ENCODE data around the gene LAPTM5.
"Not testable (repeated sequence)": the region's sequence is repeated elsewhere in the genome, so short reads cannot be mapped to it uniquely, and the experiment has no call there.

LAPTM5 gene

DNA sequence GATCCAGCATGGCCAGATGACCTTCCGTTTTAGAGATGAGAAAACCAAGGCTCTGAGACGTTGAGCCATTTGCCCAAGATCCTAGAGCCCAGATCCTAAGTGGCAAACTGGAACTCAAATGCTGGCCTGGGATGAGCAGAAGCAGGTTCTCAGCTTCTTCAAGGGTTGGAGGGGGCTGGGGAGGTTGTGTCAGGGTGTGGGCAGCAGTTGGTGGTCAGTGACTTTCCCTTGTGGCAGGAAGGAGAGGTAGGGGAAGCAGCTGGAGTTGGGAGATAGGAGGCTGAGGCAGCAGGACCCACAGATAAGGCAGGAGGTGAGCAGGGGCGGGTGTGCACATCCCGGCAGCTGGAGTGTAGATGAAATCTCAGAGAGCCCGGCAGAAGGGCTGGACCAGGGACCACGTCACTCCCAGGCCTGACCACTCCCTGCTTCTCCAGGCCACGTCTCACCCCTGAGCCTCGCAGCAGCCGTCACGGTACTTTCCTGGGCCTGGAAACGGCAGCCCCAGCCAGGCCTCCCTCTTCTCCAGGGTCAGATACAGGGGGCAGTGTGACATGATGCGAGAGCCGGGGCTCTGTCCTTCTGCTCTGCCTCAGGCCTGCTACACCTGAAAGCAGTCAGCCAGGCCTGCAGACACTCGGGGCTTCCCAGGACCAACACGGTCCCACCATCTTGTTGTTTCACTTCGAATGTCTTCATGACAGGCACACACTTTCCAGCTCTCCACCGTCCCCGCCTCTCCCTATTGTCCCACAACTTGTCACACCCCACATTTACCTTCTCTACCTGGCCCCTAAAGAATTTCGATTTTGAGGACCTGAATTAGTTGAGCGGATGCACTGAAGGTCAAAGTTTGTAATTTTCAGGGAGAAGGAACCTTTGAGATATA lies 11.5 kb upstream of the LAPTM5 start:
- DNase-seq, result no peak

DNA sequence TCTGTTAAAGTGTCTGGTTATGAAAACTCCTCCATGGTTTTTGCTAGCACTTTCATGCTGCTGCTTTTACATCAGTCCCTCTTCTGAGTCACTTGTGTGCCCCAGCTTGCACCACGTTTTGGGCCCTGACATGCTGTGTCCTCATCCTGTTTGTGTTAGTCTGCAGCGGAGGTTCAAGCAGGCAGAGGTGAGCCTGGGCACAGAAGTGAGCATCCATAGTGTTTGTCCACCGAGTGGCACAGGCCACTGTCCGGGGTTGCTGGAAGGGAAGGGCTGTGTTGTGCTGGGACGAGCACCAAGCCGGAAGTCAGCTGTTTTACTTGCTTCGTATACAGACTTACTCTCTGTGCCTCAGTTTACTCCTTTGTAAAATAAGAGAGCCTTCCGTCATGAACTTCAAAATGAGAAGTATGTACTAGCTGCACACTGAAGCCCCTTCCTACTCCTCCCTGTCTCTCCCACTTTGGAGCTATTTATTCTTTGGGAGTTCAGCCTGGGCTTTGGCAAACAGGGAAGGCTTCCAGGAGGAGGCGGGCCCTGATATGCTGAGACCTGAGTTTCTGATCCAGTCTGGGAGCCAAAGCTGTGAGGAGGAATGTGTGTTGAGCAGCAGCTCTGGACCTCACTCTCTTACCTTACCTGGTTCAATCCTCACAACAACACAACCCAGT lies 10.7 kb upstream of the LAPTM5 start:
- DNase-seq, result no peak

DNA sequence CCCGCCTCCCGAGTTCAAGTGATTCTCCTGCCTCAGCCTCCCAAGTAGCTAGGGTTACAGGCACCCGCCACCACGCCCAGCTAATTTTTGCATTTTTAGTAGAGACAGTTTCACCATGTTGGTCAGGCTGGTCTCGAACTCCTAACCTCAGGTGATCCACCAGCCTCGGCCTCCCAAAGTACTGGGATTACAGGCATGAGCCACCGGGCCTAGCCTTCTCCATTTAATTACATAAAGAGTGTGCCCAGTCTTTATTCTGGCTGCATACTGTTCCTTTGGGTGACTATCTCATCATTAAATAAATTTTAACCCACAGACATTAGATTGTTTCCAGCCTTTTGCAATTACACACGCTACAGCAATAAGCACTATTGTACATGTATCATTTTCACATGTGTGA lies 9.4 kb upstream of the LAPTM5 start:
- not testable (repeated sequence) for DNase-seq

GRCh38 chr1:30765556-30766434 lies 8.2 kb upstream of the LAPTM5 start:
- no peak for DNase-seq

GRCh38 chr1:30764939-30765555 lies 7.5 kb upstream of the LAPTM5 start:
- DNase-seq, result no peak

DNA sequence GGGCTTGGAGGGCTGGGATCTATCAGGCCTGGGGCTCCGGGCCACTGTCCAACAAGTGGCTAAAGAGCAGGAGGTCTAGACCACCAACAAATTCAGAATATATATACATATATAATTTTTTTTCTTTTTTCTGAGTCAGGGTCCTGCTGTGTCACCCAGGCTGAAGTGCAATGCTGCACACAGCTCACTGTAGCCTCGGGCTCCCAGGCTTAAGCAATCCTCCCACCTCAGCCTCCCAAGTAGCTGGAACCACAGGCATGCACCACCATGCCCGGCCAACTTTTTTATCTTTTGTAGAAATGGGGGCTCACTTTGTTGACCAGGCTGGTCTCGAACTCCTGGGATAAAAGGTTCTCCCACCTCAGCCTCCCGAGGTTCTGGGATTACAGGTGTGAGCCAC lies 6.8 kb upstream of the LAPTM5 start:
- DNase-seq, result no peak

DNA sequence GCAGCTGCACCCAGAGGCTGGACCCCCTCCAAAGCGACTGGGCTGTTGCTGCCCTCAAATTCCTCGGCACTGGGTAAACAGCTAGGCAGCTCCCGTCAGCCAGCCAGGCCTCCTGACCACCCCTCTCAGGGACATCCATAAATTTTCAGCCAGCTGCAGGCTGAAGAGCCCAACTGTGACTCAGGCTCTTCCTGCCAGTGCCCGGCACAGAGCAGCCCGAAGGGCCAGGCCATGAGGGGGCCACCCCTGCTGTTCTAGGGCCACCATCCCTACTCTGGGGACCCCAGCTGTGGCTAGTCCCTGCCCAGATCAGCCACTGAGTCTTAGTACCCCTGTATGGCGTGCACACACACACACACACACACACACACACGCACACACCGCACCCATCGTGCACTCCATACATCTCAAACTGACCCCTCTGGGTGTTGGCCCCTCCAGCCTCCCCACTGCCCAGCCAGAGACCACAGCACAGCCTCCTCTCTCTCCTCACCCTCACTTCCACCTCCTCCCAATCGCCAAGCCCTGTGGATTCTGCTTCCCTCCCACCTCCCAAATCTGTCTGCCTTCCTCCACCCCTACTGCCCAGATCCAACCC lies 6.2 kb upstream of the LAPTM5 start:
- DNase-seq, result no peak

DNA sequence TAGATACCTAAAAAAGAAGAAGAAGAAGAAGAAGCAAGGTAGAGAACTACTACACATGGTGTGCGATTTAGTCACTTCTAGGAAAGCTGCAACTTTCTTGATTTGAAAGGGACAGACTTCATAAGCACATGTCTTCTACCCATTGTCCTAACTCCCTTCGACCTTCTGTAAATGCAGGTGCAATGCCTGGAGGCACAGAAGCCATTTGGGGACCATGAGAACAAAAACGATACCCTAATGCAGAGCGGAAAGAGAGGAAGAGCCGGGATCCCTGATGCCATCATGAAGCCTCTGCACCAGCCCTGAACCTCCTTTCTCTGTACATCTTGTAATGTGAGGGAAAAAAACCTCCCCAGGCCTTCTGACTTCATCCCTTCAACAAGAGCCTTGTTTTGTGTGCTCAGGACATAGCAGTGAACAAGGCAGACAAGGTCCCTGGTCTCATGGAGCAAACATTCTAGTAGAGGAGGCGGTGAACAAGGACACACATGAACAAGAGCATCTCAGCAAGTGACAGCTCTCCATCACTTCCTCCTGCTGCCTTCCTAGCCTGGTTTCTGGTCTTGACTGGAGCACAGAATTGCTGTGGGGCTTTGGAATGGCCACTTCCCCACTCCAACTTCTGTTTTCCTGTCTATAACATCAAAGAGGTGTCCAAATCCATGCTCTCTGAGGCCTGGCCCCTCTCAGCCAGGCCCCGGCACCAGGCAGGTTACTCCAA lies 5.5 kb upstream of the LAPTM5 start:
- no peak for DNase-seq

- DNase-seq, result no peak
Observed at GRCh38 chr1:30762152-30762929, 4.8 kb upstream of the LAPTM5 start.

- no peak for DNase-seq
Observed at GRCh38 chr1:30761381-30762151, 4.0 kb upstream of the LAPTM5 start.

DNA sequence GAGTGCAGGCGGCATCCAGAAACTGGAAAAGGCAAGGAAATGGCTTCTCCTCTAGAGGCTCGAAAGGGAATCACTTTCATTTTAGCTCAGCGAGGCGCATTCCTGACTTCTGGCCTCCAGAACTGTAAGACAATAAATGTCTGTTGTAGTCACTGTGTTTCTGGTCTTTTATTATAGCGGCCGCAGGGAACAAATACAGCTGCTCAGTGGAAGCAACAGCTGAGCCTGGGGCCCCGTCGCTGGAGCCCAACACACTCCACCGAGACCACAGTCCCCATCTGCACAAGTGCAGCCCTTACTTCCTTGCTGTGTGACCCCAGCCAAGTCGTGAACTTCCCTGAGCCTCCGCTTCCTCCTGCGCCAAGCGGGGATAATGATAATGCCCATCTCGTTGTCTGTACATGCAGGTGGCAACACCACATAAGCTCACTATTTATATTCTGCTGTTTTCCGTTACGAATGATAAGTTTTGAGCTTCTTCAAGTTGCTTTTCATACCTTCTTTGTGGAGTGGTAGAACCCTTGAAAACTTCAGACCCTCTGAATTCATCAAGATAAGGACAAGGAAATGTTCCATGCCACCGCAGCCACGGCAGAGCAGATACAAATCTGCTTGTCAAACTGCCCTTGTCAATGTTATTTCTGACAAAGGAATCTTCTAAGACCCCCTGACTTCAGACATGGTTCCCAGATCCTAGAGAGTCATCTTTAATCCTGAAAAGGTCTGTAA lies 3.2 kb upstream of the LAPTM5 start:
- no peak for DNase-seq

DNA sequence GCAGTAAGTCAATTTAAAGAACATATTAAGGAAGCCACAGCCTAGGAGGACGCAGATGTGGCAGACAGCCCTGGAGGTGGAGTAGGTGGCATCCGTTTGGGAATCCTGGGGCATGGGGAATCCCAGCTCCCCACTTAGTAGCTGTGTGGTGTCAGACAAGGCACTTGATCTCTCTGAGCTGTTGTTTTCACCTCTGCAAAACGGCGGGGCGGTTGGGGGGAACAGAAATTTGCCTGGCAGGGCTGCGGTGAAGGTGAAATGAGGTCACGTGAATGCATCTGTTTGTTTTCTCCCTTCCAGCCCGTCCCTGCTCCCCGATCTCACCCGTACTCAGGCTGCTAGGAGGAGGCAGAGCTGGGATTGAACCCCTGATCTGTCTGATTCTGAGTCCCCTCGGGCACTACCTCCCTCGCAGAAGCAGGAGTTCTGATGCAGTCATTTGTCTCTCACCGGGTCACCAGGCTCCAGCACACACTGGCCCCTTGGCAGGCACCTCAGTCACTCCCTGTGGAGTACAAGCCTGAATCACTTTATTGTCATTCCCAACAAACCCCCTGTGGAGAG lies 2.2 kb upstream of the LAPTM5 start:
- peak; percentile 71 for DNase-seq

DNA sequence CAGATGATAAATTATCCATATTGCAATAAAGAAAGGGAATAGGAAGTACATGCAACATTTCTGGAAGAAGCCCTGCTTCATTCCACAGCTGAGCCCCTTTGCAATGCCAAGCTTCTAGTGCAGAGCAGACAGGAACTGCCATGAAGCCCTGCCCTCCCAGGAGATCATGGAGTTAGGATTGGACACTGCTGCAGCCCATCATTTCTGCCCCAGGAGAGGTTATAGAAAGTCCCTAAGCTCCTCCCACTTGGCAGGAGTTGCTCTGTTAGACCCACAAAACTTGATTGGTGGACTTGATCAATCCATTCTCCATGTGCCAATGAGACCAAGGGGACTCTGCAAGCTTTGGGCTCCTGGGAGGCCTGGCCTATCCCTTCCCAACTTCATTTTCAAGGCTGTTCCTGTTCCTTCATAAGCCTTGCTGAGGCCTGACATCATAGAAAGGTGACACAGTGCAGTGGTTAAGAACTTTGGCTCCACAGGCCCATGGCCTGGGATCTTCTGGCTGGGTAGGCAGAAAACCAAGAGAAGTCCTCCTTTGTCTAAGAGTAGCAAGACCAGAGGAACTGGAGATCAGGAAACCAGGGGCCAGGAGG lies 1.3 kb upstream of the LAPTM5 start:
- peak; percentile 66 for DNase-seq

DNA sequence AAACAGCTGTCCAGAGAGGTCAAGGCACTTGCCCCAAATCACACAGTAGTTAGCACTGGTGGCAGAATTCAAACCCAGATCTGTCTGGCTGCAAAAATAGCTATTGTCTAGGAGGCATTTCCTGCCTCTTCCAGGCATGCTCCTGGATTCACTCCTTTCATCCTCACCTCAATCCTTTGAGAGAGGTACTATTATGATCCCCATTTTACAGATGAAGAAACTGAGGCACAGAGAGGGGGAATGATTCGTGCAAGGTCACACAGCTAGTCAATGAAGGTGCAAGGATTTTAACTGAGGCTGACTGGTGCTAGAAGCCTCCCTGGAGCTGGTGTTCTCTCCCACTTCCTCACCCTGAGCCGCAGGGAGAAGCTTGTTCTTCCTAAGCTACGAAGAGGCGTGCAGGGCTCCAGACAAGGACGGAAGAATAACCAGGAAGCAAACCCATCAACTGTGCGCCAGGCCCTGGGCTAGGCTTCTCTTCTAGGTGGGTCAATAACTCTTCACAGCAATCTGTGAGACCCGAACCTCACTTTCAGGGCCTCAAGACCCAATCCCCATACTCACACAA lies 631 bp upstream of the LAPTM5 start:
- no peak for DNase-seq

DNA sequence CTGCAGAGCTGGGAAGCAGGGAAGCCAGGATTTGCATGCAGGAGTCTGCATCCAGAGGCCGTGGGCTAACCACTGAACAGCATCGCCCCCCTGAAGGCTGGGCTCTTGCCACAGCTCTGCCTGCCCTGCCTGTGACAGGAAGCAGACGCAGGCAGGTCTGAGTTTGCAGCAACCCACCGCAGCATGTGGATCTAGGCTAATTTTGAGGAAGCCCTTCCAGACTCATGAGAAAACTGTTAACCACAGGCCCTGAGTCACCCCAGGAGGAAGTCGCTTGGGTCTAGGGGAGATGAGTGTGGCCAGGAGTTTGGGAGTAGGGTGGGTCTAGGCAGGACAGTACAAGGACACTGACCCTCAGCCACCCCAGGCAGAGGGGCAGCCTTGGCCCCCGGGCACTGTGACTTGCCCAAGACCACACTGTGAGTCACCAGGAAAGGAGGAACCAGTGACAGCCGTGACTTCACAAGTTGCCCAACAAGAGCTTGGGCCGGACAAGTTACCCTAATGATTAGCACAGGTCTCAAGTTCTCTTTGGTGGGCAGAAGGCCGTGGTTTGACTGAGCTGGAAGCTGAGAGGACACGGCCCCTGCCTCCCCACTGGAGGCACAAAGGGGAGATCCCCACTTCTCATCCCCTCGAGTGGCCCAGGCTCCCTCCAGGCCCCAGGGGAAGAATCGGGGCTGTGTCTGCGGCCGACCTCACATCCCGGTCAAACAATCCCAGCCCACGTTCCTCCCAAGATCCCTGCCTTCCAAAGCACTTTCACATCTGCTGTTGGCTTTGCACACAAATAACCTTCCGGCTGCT lies 826 bp downstream of the LAPTM5 start:
- DNase-seq, result peak; percentile 77

DNA sequence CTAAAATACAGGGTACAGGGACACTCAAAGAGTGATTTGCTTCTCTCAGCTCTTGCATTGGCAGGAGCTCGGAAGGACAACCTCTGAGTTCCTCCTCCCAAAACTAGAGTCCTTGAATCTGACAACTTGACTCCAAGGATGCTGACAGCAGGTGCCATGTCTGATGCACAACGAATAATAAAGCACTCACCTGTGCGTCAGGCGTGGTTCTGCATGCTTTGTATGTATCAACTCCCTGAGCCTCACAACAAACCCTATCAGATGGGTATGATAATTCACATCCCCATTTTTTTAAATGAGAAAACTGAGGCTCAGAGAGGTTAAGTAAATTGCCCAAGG lies 1.4 kb downstream of the LAPTM5 start:
- no peak for DNase-seq

- no peak for DNase-seq
Observed at GRCh38 chr1:30755746-30756145, 1.8 kb downstream of the LAPTM5 start.

GRCh38 chr1:30755334-30755733 lies 2.2 kb downstream of the LAPTM5 start:
- no peak for DNase-seq

Data from stimulated activated CD8-positive, alpha-beta memory T cell treated with anti-CD3 and anti-CD28 coated beads, Interleukin-4, amount 100 ng/mL, for 48 hours (primary cell).